Neural progenitor cell (in vitro differentiated cells): ENCODE data around the gene DNAH3.

ENCODE experiments used
- CTCF ChIP-seq: fragments of 200-600 bp; sonication (generic); IDR thresholded peaks from 2 replicates; pipeline ENCODE4 v1.5.1; 2017; ENCODE audit warnings: antibody characterized with exemption, mild to moderate bottlenecking
- EZH2 ChIP-seq: fragments of 200-600 bp; sonication (generic); IDR thresholded peaks from 2 replicates; pipeline ENCODE4 v1.6.1; 2017; ENCODE audit warnings: antibody characterized with exemption, mild to moderate bottlenecking, moderate library complexity
- EZH2phosphoT487 ChIP-seq: fragments of 200-600 bp; sonication (generic); IDR thresholded peaks from 2 replicates; pipeline ENCODE4 v1.6.1; 2017; ENCODE audit warnings: antibody characterized with exemption

GRCh38 chr16:21167360-21167759 lies 16.7 kb upstream of the DNAH3 start:
- TF ChIP-seq CTCF (no peak), EZH2 (no peak), EZH2phosphoT487 (no peak)
